Adipose tissue (tissue), 3 donors: ENCODE data around the gene RHD. TPM values are rescaled to one million over a fixed set of nuclear protein-coding genes. Genes with fewer than 3 reads are reported as not detected.

Source experiments
- polyA plus RNA-seq, 3 donors: library from polyadenylated mRNA; stranded (reverse); fragments of 200-250 nt; gene quantifications; one replicate each; pipeline ENCODE4 v1.2.3, GENCODE V29; 2013
- donor health status: healthy with polysubstance abuse.
- donor health status: Bipolar disorder and iron deficiency.
- donor health status: healthy.

The RHD gene
- polyA plus RNA-seq, 3 donors, result not detected

Other genes starting within 250 kb of the RHD start
- gene SYF2, start 40.0 kb upstream of the RHD start, polyA plus RNA-seq, result 10 to 100 TPM; 43.3 to 98.3 (median 45.5) TPM
- 10 to 100 TPM; 39.4 to 87.5 (median 46.0) TPM for gene RSRP1, start 25.1 kb upstream of the RHD start, polyA plus RNA-seq
- 10 to 100 TPM; 33.3 to 87.3 (median 79.2) TPM for gene TMEM50A, start 65.8 kb downstream of the RHD start, polyA plus RNA-seq
- under 1 TPM in 2 of 3 donors, not detected in 1; 0.10 to 0.30 TPM for gene RHCE, start 148.3 kb downstream of the RHD start, polyA plus RNA-seq
- gene MACO1, start 158.4 kb downstream of the RHD start, polyA plus RNA-seq, result 10 to 100 TPM in 1 of 3 donors, 1 to 10 TPM in 2; 3.8 to 16.7 (median 6.4) TPM